K562 (cell line): ENCODE results near the gene ATP12A. TPM values are rescaled to one million over a fixed set of nuclear protein-coding genes. Genes with fewer than 3 reads are reported as not detected.

Experiments used
- ATAC-seq: fragments of 200-7000 bp; cut with Tn5 transposase; 3 replicates; pipeline ENCODE4 v1.9.1; 2020; ENCODE audit warnings: moderate library complexity
- BruUV-seq: library from RNA; stranded (reverse); fragments of 400-500 nt; replicated peaks from 2 replicates; lab custom pipeline; 2021; lab: Mats Ljungman, UMichigan
- CTCF ChIA-PET: fragments of 300-600 bp; formaldehyde crosslinking; extraction: SDS; loops from one replicate; lab custom pipeline; 2021; ENCODE audit warnings: low intra/inter-chr PET ratio; lab: Yijun Ruan, JAX
- POLR2A ChIA-PET: fragments of 300-600, 350-650 bp; sonication (Branson Sonifier 250); formaldehyde crosslinking; extraction: SDS; loops from one replicate; lab custom pipeline; 2021; ENCODE audit warnings: antibody characterized with exemption, inconsistent platforms; lab: Yijun Ruan, JAX
- DNase-seq, 4 experiments: peaks; one replicate each; pipeline versions ENCODE4 v3.0.0 to v3.0.0-alpha.2; 2011 to 2018; ENCODE audit warnings: low spot score in 3 of 4, mixed read lengths in 3 of 4; ENCODE audit errors: extremely low read depth in 1 of 4
- FAIRE-seq: peaks from 2 replicates; lab custom pipeline; 2011; peaks lifted over from hg19 to GRCh38; lab: Jason Lieb, UNC
- H2AFZ ChIP-seq: 2 replicates; pipeline ENCODE4 v1.6.0; 2011; ENCODE audit warnings: low read depth, low read length, control low read depth, inconsistent platforms
- H3K27ac ChIP-seq: fragments of 200-600 bp; 3 replicates; pipeline ENCODE4 v1.8.0; 2011; ENCODE audit warnings: low read depth, mild to moderate bottlenecking, control low read depth, inconsistent platforms, low read length, moderate library complexity, mixed read lengths; ENCODE audit errors: extremely low read depth
- H3K27me3 ChIP-seq, 2 experiments: fragments of 300-600 bp in 1 of 2; 2 replicates in 1 of 2; 3 replicates in 1 of 2; pipeline versions ENCODE4 v1.6.0 to v1.8.0; 2011; ENCODE audit warnings: inconsistent platforms in 2 of 2, low read length in 2 of 2, mild to moderate bottlenecking in 1 of 2, mixed read lengths in 1 of 2, moderate library complexity in 1 of 2; ENCODE audit not compliant: control insufficient read depth in 2 of 2, insufficient read depth in 2 of 2
- H3K36me3 ChIP-seq: fragments of 300-600 bp; 3 replicates; pipeline ENCODE4 v1.8.0; 2011; ENCODE audit warnings: mild to moderate bottlenecking, low read length, inconsistent platforms; ENCODE audit not compliant: control insufficient read depth, insufficient read depth
- H3K4me1 ChIP-seq, 2 experiments: fragments of 200-600 bp in 1 of 2; replicated peaks in 1 of 2; 2 replicates in 1 of 2; 3 replicates in 1 of 2; pipeline versions ENCODE4 v1.5.1 to v1.8.0; 2011; ENCODE audit warnings: inconsistent platforms in 2 of 2, low read length in 2 of 2, mild to moderate bottlenecking in 1 of 2, mixed read lengths in 1 of 2, moderate library complexity in 1 of 2; ENCODE audit not compliant: control insufficient read depth in 2 of 2, insufficient read depth in 2 of 2
- H3K4me2 ChIP-seq: 2 replicates; pipeline ENCODE4 v1.6.1; 2011; ENCODE audit warnings: low read length, control low read depth, inconsistent platforms, mixed read lengths; ENCODE audit not compliant: insufficient read depth
- H3K4me3 ChIP-seq: fragments of 200-600 bp; sonication (generic), shearing (Covaris generic); 2 replicates; pipeline ENCODE4 v1.5.1; 2016; ENCODE audit warnings: control low read depth, inconsistent platforms
- H3K79me2 ChIP-seq: fragments of 200-600 bp; 3 replicates; pipeline ENCODE4 v1.8.0; 2011; ENCODE audit warnings: low read length, inconsistent platforms; ENCODE audit not compliant: control insufficient read depth, insufficient read depth
- H3K9ac ChIP-seq, 2 experiments: 2 replicates each; pipeline versions ENCODE4 v1.6.0 to v1.6.1; 2011; ENCODE audit warnings: low read depth in 2 of 2, low read length in 2 of 2, control low read depth in 1 of 2, inconsistent platforms in 1 of 2, mild to moderate bottlenecking in 1 of 2, mixed read lengths in 1 of 2; ENCODE audit not compliant: insufficient read depth in 1 of 2
- H3K9me1 ChIP-seq: one replicate; pipeline ENCODE4 v1.6.0; 2011; ENCODE audit warnings: inconsistent platforms, mild to moderate bottlenecking, low read length, moderate library complexity; ENCODE audit not compliant: control insufficient read depth, insufficient read depth
- H3K9me3 ChIP-seq: replicated peaks from 2 replicates; pipeline ENCODE4 v1.5.1; 2011; ENCODE audit warnings: low read depth, low read length, inconsistent platforms; ENCODE audit not compliant: control insufficient read depth, insufficient read depth
- H4K20me1 ChIP-seq: replicated peaks from 2 replicates; pipeline ENCODE4 v1.6.1; 2011; ENCODE audit warnings: low read length, inconsistent platforms, mixed read lengths; ENCODE audit not compliant: control insufficient read depth, insufficient read depth
- RAD21 ChIP-seq, 2 experiments: fragments of 250-450 bp in 1 of 2; fragments of 450-650 bp in 1 of 2; sonication (Bioruptor Pico) in 1 of 2; formaldehyde crosslinking in 1 of 2; IDR thresholded peaks in 1 of 2; conservative IDR thresholded peaks in 1 of 2; 2 replicates each; pipeline versions ENCODE4 v1.4.0 to v1.8.0; 2020 to 2022; ENCODE audit warnings: mild to moderate bottlenecking in 2 of 2, moderate library complexity in 1 of 2
- SMC3 ChIP-seq: conservative IDR thresholded peaks from 2 replicates; pipeline ENCODE4 v1.6.1; 2011; ENCODE audit warnings: low read depth, low read length, improper control_type of control experiment; ENCODE audit not compliant: insufficient read depth
- TARDBP ChIP-seq: fragments of 450-650 bp; IDR thresholded peaks from 2 replicates; pipeline ENCODE4 v1.6.1; 2016
- TSC22D4 ChIP-seq: fragments of 450-650 bp; IDR thresholded peaks from 2 replicates; pipeline ENCODE4 v1.6.1; 2016; ENCODE audit warnings: missing genetic modification characterization, missing biosample characterization, control low read depth
- ZNF274 ChIP-seq: IDR thresholded peaks from 2 replicates; pipeline ENCODE4 v1.6.1; 2011; ENCODE audit warnings: low read depth, mild to moderate bottlenecking, low read length, moderate library complexity, borderline replicate concordance
- ZNF696 ChIP-seq: fragments of 250-450 bp; sonication (Bioruptor Pico); conservative IDR thresholded peaks from 2 replicates; pipeline ENCODE4 v1.4.0; 2020; ENCODE audit warnings: mild to moderate bottlenecking, moderate library complexity
- ZNF77 ChIP-seq: fragments of 250-450 bp; sonication (Bioruptor Pico); IDR thresholded peaks from 2 replicates; pipeline ENCODE4 v1.5.0; 2020
- WGBS: fragments of 100-300 bp; shearing (Covaris generic); methylation state at CpG from one replicate; pipeline ENCODE4 v1.1.6; 2016; ENCODE audit warnings: low coverage, mixed read lengths; ENCODE audit not compliant: insufficient coverage; ENCODE audit errors: missing lambda C conversion rate; 5-methylcytosine and 5-hydroxymethylcytosine counted together
- in situ Hi-C: fragments of 300-500 bp; cut with MboI; formaldehyde crosslinking; loops from 4 replicates; pipeline ENCODE4 v1.15.0; 2018; ENCODE audit warnings: inconsistent platforms, mixed read lengths
- intact Hi-C: fragments of 100-400 bp; cut with micrococcal nuclease; formaldehyde crosslinking; loops from 2 replicates; pipeline ENCODE4 v1.14.2; 2022
- polyA plus RNA-seq, 8 experiments: library from polyadenylated mRNA; depleted of rRNA in 4 of 8; stranded (reverse) in 5 of 8; unstranded in 3 of 8; fragments of >200 nt; fragmentation: Nextera tagmentation in 2 of 8; fragmentation: Illumina TruSeq in 1 of 8; extraction: Ambion mirVana in 2 of 8; extraction: Trizol in 1 of 8; gene quantifications; 2 replicates each; pipeline versions ENCODE4 v1.2.1 to v1.2.3, GENCODE V29; 2011 to 2014; ENCODE audit warnings: inconsistent platforms in 1 of 8, missing spikeins in 1 of 8
- total RNA-seq, 7 experiments: library from RNA; depleted of rRNA in 6 of 7; stranded (reverse); fragments of >200 nt in 6 of 7; fragmentation: Illumina TruSeq in 2 of 7; extraction: Trizol in 2 of 7; gene quantifications; 2 replicates each; pipeline versions ENCODE4 v1.2.1 to v1.2.3, GENCODE V29; 2011 to 2021; ENCODE audit warnings: low replicate concordance in 1 of 7
- TF ChIP-seq, protein P1 (sequence below): fragments of 250-450 bp; sonication (Bioruptor Pico); IDR thresholded peaks from 2 replicates; pipeline ENCODE4 v1.5.0; 2020; ENCODE audit warnings: mild to moderate bottlenecking, borderline replicate concordance
- TF ChIP-seq, protein P2 (sequence below): fragments of 450-650 bp; IDR thresholded peaks from 2 replicates; pipeline ENCODE4 v1.6.1; 2016

The ATP12A gene
- total and polyA plus RNA-seq, 9 of the 15 experiments (the other 6 are each of a cell fraction or from before 2014, with no cell fraction given) = not detected

DNA sequence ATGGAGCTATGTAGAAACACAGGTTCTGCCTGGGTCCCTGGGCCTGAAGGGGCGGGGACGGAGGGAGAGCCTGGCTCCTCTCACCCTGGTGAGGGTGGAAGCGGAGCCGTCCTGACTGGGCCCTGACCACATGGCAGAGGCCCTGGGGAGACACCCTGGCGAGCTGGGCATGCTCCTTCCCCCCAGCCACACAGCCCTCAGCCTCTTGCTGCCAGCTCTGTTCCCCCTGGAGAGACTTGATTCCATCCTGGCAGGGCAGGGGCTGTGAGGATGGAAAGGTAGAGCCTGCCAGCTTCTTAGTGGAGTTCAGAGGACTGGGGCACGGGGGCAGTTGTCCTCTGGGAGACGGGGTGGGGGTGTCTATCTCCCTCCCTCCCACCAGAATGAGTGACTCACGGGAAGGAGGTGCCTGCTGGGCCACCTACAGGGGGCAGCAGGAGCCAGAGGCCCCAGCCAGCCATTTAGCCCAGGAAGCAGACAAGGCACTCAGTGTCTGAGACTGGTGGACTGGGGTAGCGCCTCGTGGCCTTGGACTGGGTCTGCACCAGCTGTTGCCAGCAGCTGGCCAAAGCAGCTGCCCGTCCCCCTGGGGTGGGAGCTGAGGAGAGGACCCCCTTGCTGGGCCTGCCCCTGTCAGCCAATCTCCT, 60.9 kb downstream of the ATP12A start:
- H3K4me3 ChIP-seq = no peak overlapping the region
- no peaks in the 10 kb centered on the region for H3K27me3 ChIP-seq
- H2AFZ ChIP-seq = peak overlapping the region; percentile 44; the same call in 1 of the 2 replicates
- H3K27ac ChIP-seq = no peak overlapping the region
- H3K9ac ChIP-seq = no peak overlapping the region
- H3K4me1 ChIP-seq = peaks cover 0 to 8% of the 10 kb centered on the region in 2 experiments; a peak in 2 of 5 replicates
- ATAC-seq (peak; percentile 91), FAIRE-seq (no peak), DNase-seq (peak; percentile 48 to 54 (median 50))
- in situ Hi-C loops (loop anchor here (25.0 kb wide), 1 partner anchor 246 kb away; no protein-coding TSS in a partner anchor), intact Hi-C loops (loop anchor here (1.0 kb wide), 1 partner anchor 244 kb away; no protein-coding TSS in a partner anchor)
- POLR2A ChIA-PET = interaction anchor here (0.5 to 0.7 kb wide), 2 partner anchors 19 to 611 kb away, joined by 3 read pairs; no protein-coding TSS in a partner anchor
- no peaks in the 10 kb centered on the region for H3K9me1 ChIP-seq
- CTCF ChIA-PET = no interaction called here
- no peaks in the 10 kb centered on the region for H3K79me2 ChIP-seq
- no peaks in the 10 kb centered on the region for H3K36me3 ChIP-seq
- no TSS peak for BruUV-seq
- no peaks in the 10 kb centered on the region for H3K9me3 ChIP-seq
- no peak overlapping the region for H3K4me2 ChIP-seq
- H4K20me1 ChIP-seq = no peaks in the 10 kb centered on the region
- whole genome bisulfite sequencing = 0% methylated on average over 3 of the region's 11 CpGs
- TF ChIP-seq TARDBP (no peak), ZNF77 (CRISPR knock-in tag) (no peak), TSC22D4 (tag) (no peak), SMC3 (peak; percentile 42; the same call in 1 of the 2 replicates), ZNF274 (no peak), ZNF696 (CRISPR knock-in tag) (no peak), RAD21 (CRISPR knock-in tag; conservative IDR thresholded peaks at IDR 0.05 in 1 of 2, IDR thresholded peaks at IDR 0.05 in 1 of 2) (peak; percentile 11 to 50; a peak in 3 of 4 replicates)
- TF ChIP-seq, protein P1, sequence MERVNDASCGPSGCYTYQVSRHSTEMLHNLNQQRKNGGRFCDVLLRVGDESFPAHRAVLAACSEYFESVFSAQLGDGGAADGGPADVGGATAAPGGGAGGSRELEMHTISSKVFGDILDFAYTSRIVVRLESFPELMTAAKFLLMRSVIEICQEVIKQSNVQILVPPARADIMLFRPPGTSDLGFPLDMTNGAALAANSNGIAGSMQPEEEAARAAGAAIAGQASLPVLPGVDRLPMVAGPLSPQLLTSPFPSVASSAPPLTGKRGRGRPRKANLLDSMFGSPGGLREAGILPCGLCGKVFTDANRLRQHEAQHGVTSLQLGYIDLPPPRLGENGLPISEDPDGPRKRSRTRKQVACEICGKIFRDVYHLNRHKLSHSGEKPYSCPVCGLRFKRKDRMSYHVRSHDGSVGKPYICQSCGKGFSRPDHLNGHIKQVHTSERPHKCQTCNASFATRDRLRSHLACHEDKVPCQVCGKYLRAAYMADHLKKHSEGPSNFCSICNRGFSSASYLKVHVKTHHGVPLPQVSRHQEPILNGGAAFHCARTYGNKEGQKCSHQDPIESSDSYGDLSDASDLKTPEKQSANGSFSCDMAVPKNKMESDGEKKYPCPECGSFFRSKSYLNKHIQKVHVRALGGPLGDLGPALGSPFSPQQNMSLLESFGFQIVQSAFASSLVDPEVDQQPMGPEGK (CRISPR knock-in tag) = no peak
- TF ChIP-seq, protein P2, sequence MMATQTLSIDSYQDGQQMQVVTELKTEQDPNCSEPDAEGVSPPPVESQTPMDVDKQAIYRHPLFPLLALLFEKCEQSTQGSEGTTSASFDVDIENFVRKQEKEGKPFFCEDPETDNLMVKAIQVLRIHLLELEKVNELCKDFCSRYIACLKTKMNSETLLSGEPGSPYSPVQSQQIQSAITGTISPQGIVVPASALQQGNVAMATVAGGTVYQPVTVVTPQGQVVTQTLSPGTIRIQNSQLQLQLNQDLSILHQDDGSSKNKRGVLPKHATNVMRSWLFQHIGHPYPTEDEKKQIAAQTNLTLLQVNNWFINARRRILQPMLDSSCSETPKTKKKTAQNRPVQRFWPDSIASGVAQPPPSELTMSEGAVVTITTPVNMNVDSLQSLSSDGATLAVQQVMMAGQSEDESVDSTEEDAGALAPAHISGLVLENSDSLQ = peak; percentile 49; the same call in 1 of the 2 replicates
